Mesenchymal stem cell (in vitro differentiated cells and primary cell): Measurements from ENCODE around the gene AMMECR1.

Source experiments
- DNase-seq: peaks from one replicate; pipeline ENCODE4 v3.0.0-alpha.2; 2013
- H2AFZ ChIP-seq: one replicate; pipeline ENCODE4 v1.6.1; 2013; ENCODE audit warnings: low read depth, mild to moderate bottlenecking, control low read depth, inconsistent platforms, low read length, moderate library complexity
- H2AK5ac ChIP-seq: 2 replicates; pipeline ENCODE4 v1.6.1; 2013; ENCODE audit warnings: low read length, moderate library complexity, mild to moderate bottlenecking, inconsistent platforms; ENCODE audit not compliant: severe bottlenecking
- H2BK120ac ChIP-seq: one replicate; pipeline ENCODE4 v1.6.1; 2013; ENCODE audit warnings: low read depth, mild to moderate bottlenecking, inconsistent platforms, low read length, moderate library complexity
- H2BK12ac ChIP-seq, 2 experiments: one replicate each; pipeline ENCODE4 v1.6.1; 2013; ENCODE audit warnings: inconsistent platforms in 2 of 2, low read length in 2 of 2, mild to moderate bottlenecking in 2 of 2, moderate library complexity in 2 of 2, control low read depth in 1 of 2
- H2BK15ac ChIP-seq: one replicate; pipeline ENCODE4 v1.6.1; 2013; ENCODE audit warnings: mild to moderate bottlenecking, low read depth, inconsistent platforms; ENCODE audit not compliant: poor library complexity, severe bottlenecking
- H2BK5ac ChIP-seq: 2 replicates; pipeline ENCODE4 v1.6.1; 2013; ENCODE audit warnings: low read depth, mild to moderate bottlenecking, low read length, control low read depth, inconsistent platforms; ENCODE audit not compliant: poor library complexity, severe bottlenecking
- H3K14ac ChIP-seq, 2 experiments: one replicate each; pipeline ENCODE4 v1.6.1; 2013; ENCODE audit warnings: inconsistent platforms in 2 of 2, low read length in 2 of 2, control low read depth in 1 of 2, mild to moderate bottlenecking in 1 of 2, moderate library complexity in 1 of 2
- H3K18ac ChIP-seq, 2 experiments: one replicate each; pipeline ENCODE4 v1.6.1; 2013; ENCODE audit warnings: inconsistent platforms in 2 of 2, low read length in 2 of 2, control low read depth in 1 of 2, low read depth in 1 of 2, mild to moderate bottlenecking in 1 of 2
- H3K23ac ChIP-seq, 2 experiments: one replicate each; pipeline ENCODE4 v1.6.1; 2013; ENCODE audit warnings: inconsistent platforms in 2 of 2, low read length in 2 of 2, mild to moderate bottlenecking in 2 of 2, moderate library complexity in 2 of 2, control low read depth in 1 of 2
- H3K27ac ChIP-seq: 2 replicates; pipeline ENCODE4 v1.5.1; 2013; ENCODE audit warnings: mild to moderate bottlenecking, moderate library complexity, low read length, control low read depth, inconsistent platforms; ENCODE audit not compliant: poor library complexity, severe bottlenecking
- H3K27me3 ChIP-seq, 2 experiments: 2 replicates each; pipeline versions ENCODE4 v1.6.1 to v1.7.0; 2013; ENCODE audit warnings: low read length in 2 of 2, mild to moderate bottlenecking in 2 of 2, moderate library complexity in 2 of 2, control low read depth in 1 of 2, inconsistent platforms in 1 of 2; ENCODE audit not compliant: control insufficient read depth in 1 of 2, insufficient read depth in 1 of 2
- H3K36me3 ChIP-seq, 2 experiments: 2 replicates each; pipeline versions ENCODE4 v1.6.1 to v1.7.0; 2013; ENCODE audit warnings: low read length in 2 of 2, control low read depth in 1 of 2, inconsistent platforms in 1 of 2, low read depth in 1 of 2, mild to moderate bottlenecking in 1 of 2; ENCODE audit not compliant: insufficient read depth in 2 of 2, control insufficient read depth in 1 of 2
- H3K4ac ChIP-seq, 2 experiments: one replicate each; pipeline ENCODE4 v1.6.1; 2013; ENCODE audit warnings: inconsistent platforms in 2 of 2, low read length in 2 of 2, mild to moderate bottlenecking in 2 of 2, moderate library complexity in 2 of 2, control low read depth in 1 of 2, low read depth in 1 of 2
- H3K4me1 ChIP-seq: 2 replicates; pipeline ENCODE4 v1.6.1; 2013; ENCODE audit warnings: low read depth, low read length, control low read depth; ENCODE audit not compliant: control insufficient read depth, insufficient read depth
- H3K4me2 ChIP-seq: 2 replicates; pipeline ENCODE4 v1.6.1; 2013; ENCODE audit warnings: low read length, mild to moderate bottlenecking, inconsistent platforms; ENCODE audit not compliant: poor library complexity, severe bottlenecking
- H3K4me3 ChIP-seq, 2 experiments: 2 replicates each; pipeline versions ENCODE4 v1.5.1 to v1.7.0; 2013; ENCODE audit warnings: low read length in 2 of 2, mild to moderate bottlenecking in 2 of 2, control low read depth in 1 of 2, low read depth in 1 of 2; ENCODE audit not compliant: insufficient read depth in 1 of 2
- H3K79me1 ChIP-seq: replicated peaks from 2 replicates; pipeline ENCODE4 v1.6.1; 2013; ENCODE audit warnings: mild to moderate bottlenecking, control low read depth, low read length, inconsistent platforms; ENCODE audit not compliant: poor library complexity, severe bottlenecking
- H3K9ac ChIP-seq: 2 replicates; pipeline ENCODE4 v1.7.0; 2013; ENCODE audit warnings: mild to moderate bottlenecking, low read length, moderate library complexity
- H3K9me3 ChIP-seq: 2 replicates; pipeline ENCODE4 v1.7.0; 2013; ENCODE audit warnings: mild to moderate bottlenecking, low read length; ENCODE audit not compliant: control insufficient read depth
- H4K8ac ChIP-seq: one replicate; pipeline ENCODE4 v1.6.1; 2013; ENCODE audit warnings: inconsistent platforms, mild to moderate bottlenecking, low read length, moderate library complexity
- H4K91ac ChIP-seq: one replicate; pipeline ENCODE4 v1.6.1; 2013; ENCODE audit warnings: mild to moderate bottlenecking, low read length, inconsistent platforms
- WGBS: methylation state at CpG from one replicate; pipeline ENCODE4 v1.1.7; 2013; ENCODE audit warnings: mixed read lengths; 5-methylcytosine and 5-hydroxymethylcytosine counted together

AMMECR1 gene

GRCh38 chrX:110153896-110154295 lies 164.0 kb downstream of the AMMECR1 start:
- Histone ChIP-seq H3K23ac (no peak overlapping the region), H2BK15ac (no peak overlapping the region), H3K79me1 (no peaks in the 10 kb centered on the region), H3K18ac (no peak overlapping the region), H4K8ac (no peak overlapping the region), H3K27me3 (peaks cover 0 to 31% of the 10 kb centered on the region in 2 experiments), H2BK12ac (no peak overlapping the region), H3K9ac (no peak overlapping the region), H4K91ac (no peak overlapping the region), H3K4ac (no peak overlapping the region), H2AFZ (no peak overlapping the region), H3K9me3 (no peaks in the 10 kb centered on the region), H3K14ac (no peak overlapping the region), H3K4me2 (no peak overlapping the region), H2AK5ac (no peak overlapping the region), H3K27ac (no peak overlapping the region), H2BK120ac (no peak overlapping the region), H3K36me3 (no peaks in the 10 kb centered on the region), H3K4me1 (peaks cover 2% of the 10 kb centered on the region), H2BK5ac (no peak overlapping the region), H3K4me3 (no peak overlapping the region)
- no peak for DNase-seq
- no CpG with 5 or more reads among the region's 2 CpGs for WGBS

GRCh38 chrX:110153244-110153643 lies 164.6 kb downstream of the AMMECR1 start:
- Histone ChIP-seq H3K4me1 (peaks cover 2% of the 10 kb centered on the region), H3K23ac (no peak overlapping the region), H2BK120ac (no peak overlapping the region), H2AK5ac (no peak overlapping the region), H3K27ac (no peak overlapping the region), H4K8ac (no peak overlapping the region), H3K4me2 (no peak overlapping the region), H3K14ac (no peak overlapping the region), H3K27me3 (peaks cover 0 to 30% of the 10 kb centered on the region in 2 experiments), H3K79me1 (no peaks in the 10 kb centered on the region), H2BK12ac (no peak overlapping the region), H2BK5ac (no peak overlapping the region), H3K9me3 (no peaks in the 10 kb centered on the region), H3K4ac (no peak overlapping the region), H4K91ac (no peak overlapping the region), H3K36me3 (no peaks in the 10 kb centered on the region), H3K18ac (no peak overlapping the region), H2BK15ac (no peak overlapping the region), H3K9ac (no peak overlapping the region), H3K4me3 (no peak overlapping the region), H2AFZ (no peak overlapping the region)
- DNase-seq = no peak
- WGBS = 88% methylated on average over 2 of the region's 2 CpGs

GRCh38 chrX:110146521-110146920 lies 171.4 kb downstream of the AMMECR1 start:
- Histone ChIP-seq H2BK120ac (no peak overlapping the region), H4K8ac (no peak overlapping the region), H3K14ac (no peak overlapping the region), H3K79me1 (no peaks in the 10 kb centered on the region), H2BK12ac (no peak overlapping the region), H3K4ac (no peak overlapping the region), H3K9me3 (no peaks in the 10 kb centered on the region), H3K4me1 (no peaks in the 10 kb centered on the region), H4K91ac (no peak overlapping the region), H3K4me2 (no peak overlapping the region), H3K18ac (no peak overlapping the region), H2BK5ac (no peak overlapping the region), H2BK15ac (no peak overlapping the region), H3K36me3 (no peaks in the 10 kb centered on the region), H3K4me3 (no peak overlapping the region), H2AK5ac (no peak overlapping the region), H3K23ac (no peak overlapping the region), H3K27me3 (peaks cover 0 to 15% of the 10 kb centered on the region in 2 experiments), H3K9ac (peak overlapping the region; percentile 37), H2AFZ (no peak overlapping the region), H3K27ac (no peak overlapping the region)
- 0% methylated on average over 1 of the region's 2 CpGs for WGBS
- DNase-seq = peak; percentile 64

GRCh38 chrX:110145854-110146253 lies 172.0 kb downstream of the AMMECR1 start:
- Histone ChIP-seq H3K4me1 (no peaks in the 10 kb centered on the region), H2BK12ac (no peak overlapping the region), H3K36me3 (no peaks in the 10 kb centered on the region), H2AFZ (no peak overlapping the region), H3K18ac (peak overlapping the region in 1 of 2 experiments; percentile 21), H3K9me3 (no peaks in the 10 kb centered on the region), H3K23ac (no peak overlapping the region), H2BK5ac (no peak overlapping the region), H3K4me2 (no peak overlapping the region), H3K4me3 (no peak overlapping the region), H3K4ac (no peak overlapping the region), H2AK5ac (no peak overlapping the region), H2BK120ac (no peak overlapping the region), H4K91ac (no peak overlapping the region), H3K27ac (no peak overlapping the region), H3K14ac (no peak overlapping the region), H2BK15ac (no peak overlapping the region), H3K9ac (peak overlapping the region; percentile 37), H3K27me3 (peaks cover 0 to 12% of the 10 kb centered on the region in 2 experiments), H4K8ac (no peak overlapping the region), H3K79me1 (no peaks in the 10 kb centered on the region)
- WGBS = 15% methylated on average over 3 of the region's 4 CpGs
- DNase-seq = peak; percentile 49
